ENCODE measurements around the gene EEF2K. TPM values are rescaled to one million over a fixed set of nuclear protein-coding genes. Genes with fewer than 3 reads are reported as not detected.
A peak's percentile ranks its signal among the peaks of the same experiment; 100 is the strongest.

Gene EEF2K
- total and polyA plus RNA-seq, 2 of the 13 experiments (the other 11 are each of a cell fraction or from before 2014, with no cell fraction given) = 22.0 to 23.8 TPM

- no peak for TF ChIP-seq ZUFSP (CRISPR knock-in tag; IDR thresholded peaks at IDR 0.05; ENCODE audit: borderline replicate concordance)
- TF ChIP-seq TCF7L2 (IDR thresholded peaks at IDR 0.05; ENCODE audit: low read depth, low read length) = no peak
- peak; percentile 96 for TF ChIP-seq ZBTB38 (CRISPR knock-in tag; IDR thresholded peaks at IDR 0.05)
- TF ChIP-seq ZNF775 (CRISPR knock-in tag; IDR thresholded peaks at IDR 0.05; ENCODE audit: borderline replicate concordance) = peak; percentile 77; the same call in 1 of the 2 replicates
- TF ChIP-seq ZNF256 (CRISPR knock-in tag; conservative IDR thresholded peaks at IDR 0.05) = peak; percentile 81; the same call in 1 of the 2 replicates
- TF ChIP-seq EZH2 (conservative IDR thresholded peaks at IDR 0.05; ENCODE audit: low read depth, low read length) = no peak
- no peak for TF ChIP-seq ZNF20 (CRISPR knock-in tag; IDR thresholded peaks at IDR 0.05)
- TF ChIP-seq ZNF670 (CRISPR knock-in tag; IDR thresholded peaks at IDR 0.05; ENCODE audit: borderline replicate concordance) = 0 out of 2 replicates have a peak, but pooled peaks have one; percentile 20
- no peak for TF ChIP-seq NFIC (IDR thresholded peaks at IDR 0.05; ENCODE audit: low read length)
- TF ChIP-seq ZZZ3 (CRISPR knock-in tag; IDR thresholded peaks at IDR 0.05; ENCODE audit: borderline replicate concordance) = peak; percentile 70; the same call in 1 of the 2 replicates
- TF ChIP-seq RAD51 (IDR thresholded peaks at IDR 0.05; ENCODE audit: borderline replicate concordance) = no peak
- TF ChIP-seq DMAP1 (CRISPR knock-in tag; IDR thresholded peaks at IDR 0.05) = peak; percentile 72; the same call in 1 of the 2 replicates
- TF ChIP-seq ZNF589 (CRISPR knock-in tag; conservative IDR thresholded peaks at IDR 0.05) = no peak; the same call in 1 of the 2 replicates
- TF ChIP-seq ZBTB21 (CRISPR knock-in tag; IDR thresholded peaks at IDR 0.05) = no peak; the same call in 1 of the 2 replicates
- peak; percentile 80; the same call in 1 of the 2 replicates for TF ChIP-seq HINFP (CRISPR knock-in tag; IDR thresholded peaks at IDR 0.05; ENCODE audit: low read depth)
- peak; percentile 72; the same call in 1 of the 2 replicates for TF ChIP-seq ARNTL (CRISPR knock-in tag; IDR thresholded peaks at IDR 0.05)
- TF ChIP-seq MIER3 (CRISPR knock-in tag; IDR thresholded peaks at IDR 0.05; ENCODE audit: borderline replicate concordance) = no peak; the same call in none of the 2 replicates
- TF ChIP-seq HMGXB4 (CRISPR knock-in tag; IDR thresholded peaks at IDR 0.05; ENCODE audit: borderline replicate concordance in 1 of 2, low read depth in 1 of 2) = peak; percentile 91
- TF ChIP-seq ZSCAN22 (CRISPR knock-in tag; IDR thresholded peaks at IDR 0.05) = peak; percentile 36; the same call in 1 of the 2 replicates
- TF ChIP-seq HOXD1 (CRISPR knock-in tag; IDR thresholded peaks at IDR 0.05) = peak; percentile 84; the same call in 1 of the 2 replicates
- TF ChIP-seq SP1 (IDR thresholded peaks at IDR 0.05) = peak; percentile 100
- peak; percentile 99 for TF ChIP-seq SP1 (CRISPR knock-in tag; IDR thresholded peaks at IDR 0.05)
- no peak for TF ChIP-seq LRRFIP1 (CRISPR knock-in tag; conservative IDR thresholded peaks at IDR 0.05)
Observed at GRCh38 chr16:22190081-22190775, 15.8 kb upstream of the EEF2K start (continued).

All from HepG2 (cell line).